Body of pancreas (tissue), 4 donors: Measurements from ENCODE around the gene TUBGCP2. TPM values are rescaled to one million over a fixed set of nuclear protein-coding genes. Genes with fewer than 3 reads are reported as not detected.

Experiments
- ATAC-seq: fragments of 150-250 bp; one replicate; pipeline ENCODE4 v1.9.1; 2016
- DNase-seq, 4 donors: peaks; one replicate each; pipeline ENCODE4 v3.0.0-alpha.2; 2019
- H3K27ac ChIP-seq, 4 donors: fragments of 200-600 bp; sonication (generic); 1 replicate in 3 of 4; 2 replicates in 1 of 4; pipeline versions ENCODE4 v1.5.1 to v1.6.1; 2016 to 2019; ENCODE audit warnings: mild to moderate bottlenecking in 1 of 4, mixed read lengths in 1 of 4, moderate library complexity in 1 of 4
- H3K27me3 ChIP-seq, 2 donors: fragments of 200-600 bp; sonication (generic); one replicate each; pipeline ENCODE4 v1.6.0; 2016; ENCODE audit warnings: mild to moderate bottlenecking in 1 of 2
- H3K36me3 ChIP-seq, 2 donors: fragments of 200-600 bp; sonication (generic); replicated peaks in 1 of 2; 2 replicates each; pipeline ENCODE4 v1.5.1; 2016; ENCODE audit warnings: low read depth in 2 of 2; ENCODE audit not compliant: insufficient read depth in 1 of 2
- H3K4me1 ChIP-seq: fragments of 200-600 bp; sonication (generic); one replicate; pipeline ENCODE4 v1.6.0; 2016
- H3K4me3 ChIP-seq, 2 donors: fragments of 200-600 bp; sonication (generic); 1 replicate in 1 of 2; 2 replicates in 1 of 2; pipeline ENCODE4 v1.5.1; 2016 to 2019
- H3K9me3 ChIP-seq, 3 donors: fragments of 200-600 bp; sonication (generic); 1 replicate in 2 of 3; 2 replicates in 1 of 3; pipeline ENCODE4 v1.5.1; 2016
- CTCF ChIP-seq, 7 experiments: fragments of 450-650 bp in 4 of 7; fragments of 200-600 bp in 3 of 7; sonication (generic) in 3 of 7; IDR thresholded peaks; one replicate each; pipeline ENCODE4 v1.5.1; 2016 to 2019; ENCODE audit warnings: antibody characterized with exemption in 7 of 7
- POLR2A ChIP-seq, 3 donors: fragments of 450-650 bp; IDR thresholded peaks; one replicate each; pipeline ENCODE4 v1.6.1; 2016; ENCODE audit warnings: antibody characterized with exemption in 3 of 3, mild to moderate bottlenecking in 2 of 3
- WGBS, 2 donors: methylation state at CpG; one replicate each; pipeline ENCODE4 v1.1.5; 2017; 5-methylcytosine and 5-hydroxymethylcytosine counted together
- intact Hi-C: fragments of 100-400 bp; cut with DNase I; formaldehyde crosslinking; loops from one replicate; pipeline ENCODE4 v1.15.1; 2023
- total RNA-seq, 2 donors: library from RNA; depleted of rRNA; stranded (reverse); fragments of >200 nt; gene quantifications; one replicate each; pipeline ENCODE4 v1.1.0, GENCODE V29; 2016

The TUBGCP2 gene
- total RNA-seq, 2 donors from 2014 or later: 32.2 to 36.6 TPM

DNA sequence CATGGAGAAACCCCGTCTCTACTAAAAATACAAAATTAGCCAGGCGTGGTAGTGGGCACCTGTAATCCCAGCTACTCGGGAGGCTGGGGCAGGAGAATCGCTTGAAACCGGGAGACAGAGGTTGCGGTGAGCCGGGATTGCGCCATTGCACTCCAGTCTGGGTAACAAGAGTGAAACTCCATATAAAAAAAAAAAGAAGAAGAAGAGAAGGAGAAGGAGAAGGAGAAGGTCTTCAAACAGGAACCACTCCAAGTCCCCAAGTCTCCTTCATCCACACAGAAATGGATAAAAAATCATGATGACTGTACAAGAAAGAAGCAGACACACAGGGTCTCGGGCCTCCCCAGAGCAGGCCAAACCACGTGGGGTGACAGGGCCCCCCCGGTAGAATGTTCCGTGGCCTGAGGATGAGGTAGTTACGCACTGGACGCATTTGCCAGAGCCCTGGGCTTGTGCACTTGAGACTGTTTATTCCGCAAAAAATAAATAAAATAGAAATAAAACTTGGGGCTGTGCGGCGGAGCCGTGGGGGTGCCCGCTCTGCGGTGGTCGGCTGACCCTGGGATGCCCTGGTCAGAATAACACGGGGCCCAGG is 55.2 kb downstream of the TUBGCP2 start:
- DNase-seq: no peak
- Histone ChIP-seq H3K27ac (no peak overlapping the region), H3K4me3 (no peak overlapping the region), H3K36me3 (no peaks in the 10 kb centered on the region), H3K9me3 (no peaks in the 10 kb centered on the region), H3K27me3 (no peaks in the 10 kb centered on the region), H3K4me1 (peaks cover 21% of the 10 kb centered on the region)
- WGBS, 2 donors: 81 to 90% methylated on average over 22 of the region's 22 CpGs
- no peak for ATAC-seq
- intact Hi-C loops: no loop called here
- no peak for TF ChIP-seq CTCF (IDR thresholded peaks at IDR 0.05)
- TF ChIP-seq POLR2A (IDR thresholded peaks at IDR 0.05): no peak

GRCh38 chr10:133252223-133252552 is 56.5 kb downstream of the TUBGCP2 start:
- ATAC-seq (no peak), DNase-seq (no peak)
- no peak overlapping the region for H3K27ac ChIP-seq
- 42 to 64% methylated on average over 4 to 9 of the region's 12 CpGs for WGBS, 2 donors
- peaks cover 8% of the 10 kb centered on the region for H3K4me1 ChIP-seq
- TF ChIP-seq POLR2A (IDR thresholded peaks at IDR 0.05) (no peak), CTCF (IDR thresholded peaks at IDR 0.05) (no peak)
- no peak overlapping the region for H3K4me3 ChIP-seq
- no peaks in the 10 kb centered on the region for H3K9me3 ChIP-seq
- no peaks in the 10 kb centered on the region for H3K27me3 ChIP-seq
- intact Hi-C loops: no loop called here
- H3K36me3 ChIP-seq: no peaks in the 10 kb centered on the region

DNA sequence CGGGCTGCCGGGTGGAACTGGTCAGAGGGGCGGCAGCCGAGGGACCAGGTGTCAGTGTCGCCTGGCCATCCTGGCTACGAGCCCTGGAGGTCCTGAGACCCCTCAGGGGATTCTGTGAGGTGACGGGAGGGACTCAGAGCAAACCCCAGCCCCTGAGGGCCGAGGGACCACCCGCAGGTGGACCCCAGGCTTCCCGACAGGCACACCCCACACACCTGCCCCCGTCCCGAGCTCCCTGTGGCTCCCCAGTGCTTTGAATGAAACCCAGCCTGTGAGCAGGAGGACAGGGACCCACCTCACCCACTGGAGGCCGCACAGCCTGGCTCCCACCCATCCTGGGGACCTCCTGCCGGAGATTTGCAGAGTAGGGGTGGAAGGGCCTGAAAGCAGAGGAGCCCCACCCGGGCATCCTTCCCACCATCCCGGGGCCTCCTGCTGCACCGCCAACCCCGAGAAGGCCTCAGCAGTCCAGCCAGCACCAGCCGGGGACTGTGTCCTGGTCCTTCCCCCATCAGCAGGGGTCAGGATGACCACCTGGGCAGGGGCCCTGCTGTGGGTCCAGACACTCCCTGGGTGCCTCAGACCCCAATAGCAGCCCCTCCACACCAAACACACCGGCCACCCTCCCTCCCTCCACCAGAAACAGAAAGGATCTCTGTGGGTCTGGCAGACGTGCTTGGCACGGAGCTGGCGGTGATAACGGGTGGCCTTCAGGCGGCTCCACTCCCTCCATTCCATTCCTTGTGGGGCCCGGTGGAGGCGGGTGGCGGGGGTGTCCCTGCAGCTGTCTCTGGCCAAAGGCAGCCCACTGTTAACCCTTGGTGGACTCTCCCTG is 57.1 kb downstream of the TUBGCP2 start:
- Histone ChIP-seq H3K27ac (no peak overlapping the region), H3K4me3 (no peak overlapping the region), H3K27me3 (no peaks in the 10 kb centered on the region), H3K9me3 (no peaks in the 10 kb centered on the region), H3K36me3 (no peaks in the 10 kb centered on the region), H3K4me1 (peaks cover 6% of the 10 kb centered on the region)
- TF ChIP-seq CTCF (IDR thresholded peaks at IDR 0.05): no peak
- no peak for TF ChIP-seq POLR2A (IDR thresholded peaks at IDR 0.05)
- intact Hi-C loops: no loop called here
- ATAC-seq (no peak), DNase-seq (no peak)
- WGBS, 2 donors: 22 to 52% methylated on average over 11 to 23 of the region's 28 CpGs

DNA sequence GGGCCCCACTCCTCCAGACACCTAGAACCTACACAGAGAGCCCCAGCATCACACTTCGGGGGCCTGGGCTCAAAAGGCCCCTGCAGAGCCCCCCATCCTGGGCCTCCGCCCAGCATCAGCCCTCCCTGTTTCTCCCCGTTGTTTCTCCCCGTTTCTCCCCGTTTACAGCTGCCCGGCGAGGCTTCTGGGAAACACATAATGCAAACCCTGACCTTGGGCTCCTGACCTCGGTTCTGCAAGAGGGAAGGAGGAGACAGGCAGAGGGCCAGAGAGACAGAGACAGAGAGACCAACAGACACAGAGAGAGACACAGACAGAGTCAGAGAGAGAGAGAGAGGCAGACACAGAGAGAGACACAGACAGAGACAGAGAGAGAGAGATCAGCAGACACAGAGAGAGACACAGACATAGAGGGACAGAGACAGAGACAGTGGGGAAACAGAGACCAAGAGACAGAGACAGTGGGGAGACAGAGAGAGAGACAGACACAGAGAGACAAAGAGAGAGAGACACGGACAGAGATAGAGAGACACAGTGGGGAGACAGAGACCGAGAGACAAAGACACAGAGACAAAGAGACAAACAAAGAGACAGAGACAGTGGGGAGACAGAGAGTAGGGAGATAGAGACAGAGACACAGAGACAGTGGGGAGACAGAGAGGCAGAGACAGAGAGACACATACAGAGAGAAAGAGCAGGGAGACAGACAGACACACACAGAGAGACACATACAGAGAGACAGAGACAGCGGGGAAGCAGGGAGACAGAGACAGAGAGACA is 58.5 kb downstream of the TUBGCP2 start:
- ATAC-seq: no peak
- intact Hi-C loops: no loop called here

More for the DNA sequence above, 58.5 kb downstream of the TUBGCP2 start:
- TF ChIP-seq POLR2A (IDR thresholded peaks at IDR 0.05) (no peak), CTCF (IDR thresholded peaks at IDR 0.05) (no peak)
- H3K4me3 ChIP-seq: no peak overlapping the region
- WGBS, 2 donors: 34 to 46% methylated on average over 11 of the region's 11 CpGs
- no peaks in the 10 kb centered on the region for H3K36me3 ChIP-seq
- no peak overlapping the region for H3K27ac ChIP-seq
- DNase-seq: no peak
- no peaks in the 10 kb centered on the region for H3K27me3 ChIP-seq
- peaks cover 10% of the 10 kb centered on the region for H3K4me1 ChIP-seq
- H3K9me3 ChIP-seq: no peaks in the 10 kb centered on the region
